ENCODE data around the gene CHCHD10. TPM values are rescaled to one million over a fixed set of nuclear protein-coding genes. Genes with fewer than 3 reads are reported as not detected.

Gene CHCHD10
- total RNA-seq, 1 experiment from 2014 or later, result 198 TPM

- TF ChIP-seq E2F5 (CRISPR knock-in tag; IDR thresholded peaks at IDR 0.05), result no peak
Measured at GRCh38 chr22:23784215-23784732, 16.5 kb upstream of the CHCHD10 start (continued).

- no peaks in the 10 kb centered on the region for H3K9me3 Mint-ChIP-seq
- no peak for ATAC-seq
- POLR2A ChIA-PET, result no interaction called here
Measured at GRCh38 chr22:23783265-23784150, 15.7 kb upstream of the CHCHD10 start.

More at GRCh38 chr22:23783265-23784150, 15.7 kb upstream of the CHCHD10 start:
- TF ChIP-seq ZMAT4 (CRISPR knock-in tag; IDR thresholded peaks at IDR 0.05) (no peak), ZNF423 (CRISPR knock-in tag; IDR thresholded peaks at IDR 0.05) (no peak), ZNF121 (CRISPR knock-in tag; IDR thresholded peaks at IDR 0.05) (no peak), ERG (CRISPR knock-in tag; IDR thresholded peaks at IDR 0.05) (no peak), ATF1 (CRISPR knock-in tag; IDR thresholded peaks at IDR 0.05) (no peak), ZNF512 (CRISPR knock-in tag; IDR thresholded peaks at IDR 0.05; ENCODE audit: borderline replicate concordance) (no peak), KAT7 (CRISPR knock-in tag; IDR thresholded peaks at IDR 0.05; ENCODE audit: borderline replicate concordance) (no peak), FOXJ3 (CRISPR knock-in tag; IDR thresholded peaks at IDR 0.05; ENCODE audit: borderline replicate concordance) (no peak), PRDM15 (CRISPR knock-in tag; IDR thresholded peaks at IDR 0.05) (no peak), ZNF219 (CRISPR knock-in tag; IDR thresholded peaks at IDR 0.05; ENCODE audit: borderline replicate concordance) (no peak), ZNF317 (CRISPR knock-in tag; IDR thresholded peaks at IDR 0.05; ENCODE audit: borderline replicate concordance, low read depth) (no peak), RELA (CRISPR knock-in tag; IDR thresholded peaks at IDR 0.05; ENCODE audit: borderline replicate concordance) (no peak), IRF2 (CRISPR knock-in tag; IDR thresholded peaks at IDR 0.05; ENCODE audit: borderline replicate concordance, low read depth) (no peak)
- no peak for DNase-seq (ENCODE audit: low spot score)
- no peaks in the 10 kb centered on the region; the same call in 1 of the 2 replicates for H3K27me3 Mint-ChIP-seq (ENCODE audit: low read depth)
- CTCF ChIA-PET, result interaction anchor here (1.0 kb wide), 1 partner anchor 16 kb away, joined by 3 read pairs; the partner anchor contains the start of gene CHCHD10
- H3K4me3 Mint-ChIP-seq, result no peak overlapping the region
- 0 out of 2 replicates have a peak, but pooled peaks cover 2% of the 10 kb centered on the region for H3K36me3 Mint-ChIP-seq
- H3K4me1 Mint-ChIP-seq, result peaks cover 16% of the 10 kb centered on the region
- H3K27ac Mint-ChIP-seq, result no peak overlapping the region
